GM12864 (cell line): ENCODE measurements around the gene VPS4A.
A peak's percentile ranks its signal among the peaks of the same experiment; 100 is the strongest.

Experiments
- DNase-seq: peaks from one replicate; pipeline ENCODE4 v3.0.0-alpha.2; 2011; ENCODE audit warnings: low read depth
- H3K4me3 ChIP-seq: 2 replicates; pipeline ENCODE4 v1.5.1; 2011; ENCODE audit warnings: mild to moderate bottlenecking, low read depth, low read length, control low read depth
- CTCF ChIP-seq: IDR thresholded peaks from 2 replicates; pipeline ENCODE4 v1.5.1; 2011; ENCODE audit warnings: low read depth, mild to moderate bottlenecking, moderate library complexity, low read length, control low read depth, inconsistent platforms; ENCODE audit errors: missing control alignments

VPS4A gene

GRCh38 chr16:69338557-69339288 is 27.6 kb downstream of the VPS4A start:
- H3K4me3 ChIP-seq, result peak overlapping the region; percentile 90
- no peak for TF ChIP-seq CTCF
- no peak for DNase-seq

- TF ChIP-seq CTCF, result peak; percentile 85
- peak; percentile 97 for DNase-seq
- peak within 1 kb of the TSS; percentile 90 for H3K4me3 ChIP-seq
These were observed 28.3 kb downstream of the VPS4A start, which contains the start of the genes COG8 and NIP7 for GRCh38 chr16:69339289-69340094. TSS of gene COG8 (minus strand) at chr16:69339564. CDS start at chr16:69339552, 12 bp downstream. TSS of gene NIP7 (plus strand) at chr16:69339772. CDS start at chr16:69339830, 58 bp downstream.

- no peak for DNase-seq
- H3K4me3 ChIP-seq, result peak overlapping the region; percentile 90
- TF ChIP-seq CTCF, result no peak
These were observed 29.0 kb downstream of the VPS4A start for GRCh38 chr16:69340095-69340644.

- H3K4me3 ChIP-seq, result no peak overlapping the region
- TF ChIP-seq CTCF, result no peak
- no peak for DNase-seq
These were observed 33.0 kb downstream of the VPS4A start for GRCh38 chr16:69344171-69344570.

GRCh38 chr16:69345923-69346322 is 34.8 kb downstream of the VPS4A start:
- no peak overlapping the region for H3K4me3 ChIP-seq
- TF ChIP-seq CTCF, result no peak
- DNase-seq, result no peak

GRCh38 chr16:69346683-69347082 is 35.5 kb downstream of the VPS4A start:
- no peak overlapping the region for H3K4me3 ChIP-seq
- no peak for DNase-seq
- no peak for TF ChIP-seq CTCF
